WTC11 (cell line): Measurements from ENCODE around the gene VILL. TPM values are rescaled to one million over a fixed set of nuclear protein-coding genes. Genes with fewer than 3 reads are reported as not detected.

ENCODE experiments used
- ATAC-seq: fragments of 200-7000 bp; cut with Tn5 transposase; 2 replicates; pipeline ENCODE4 v1.10.0; 2021; ENCODE audit warnings: mild to moderate bottlenecking, moderate library complexity
- CTCF ChIA-PET: fragments of 300-600 bp; sonication (Branson Sonifier 250); formaldehyde crosslinking; loops from one replicate; lab custom pipeline; 2021; ENCODE audit warnings: antibody characterized with exemption; lab: Charles Lee
- POLR2A ChIA-PET: fragments of 350-600 bp; sonication (Branson Sonifier 250); formaldehyde crosslinking; loops from one replicate; lab custom pipeline; 2021; ENCODE audit warnings: antibody characterized with exemption; lab: Charles Lee
- DNase-seq: peaks from one replicate; pipeline ENCODE4 v3.0.0; 2021; ENCODE audit warnings: low spot score
- H3K27ac Mint-ChIP-seq: 2 replicates; pipeline ENCODE4 v1.8.0; 2021; ENCODE audit warnings: mixed read lengths
- H3K27me3 Mint-ChIP-seq: 2 replicates; pipeline ENCODE4 v1.8.0; 2021; ENCODE audit warnings: low read depth, mild to moderate bottlenecking, moderate library complexity, mixed read lengths
- H3K36me3 Mint-ChIP-seq: 2 replicates; pipeline ENCODE4 v1.8.0; 2021; ENCODE audit warnings: mixed read lengths
- H3K4me1 Mint-ChIP-seq: 2 replicates; pipeline ENCODE4 v1.8.0; 2022; ENCODE audit warnings: mixed read lengths
- H3K4me3 Mint-ChIP-seq: 2 replicates; pipeline ENCODE4 v1.8.0; 2021; ENCODE audit warnings: mild to moderate bottlenecking, moderate library complexity, mixed read lengths
- H3K9me3 Mint-ChIP-seq: 2 replicates; pipeline ENCODE4 v1.8.0; 2021; ENCODE audit warnings: mixed read lengths
- CBFB ChIP-seq: sonication (generic); formaldehyde crosslinking; IDR thresholded peaks from 2 replicates; pipeline ENCODE4 v1.8.1; 2022; ENCODE audit warnings: mild to moderate bottlenecking, low read depth, missing genetic modification reagents
- E2F4 ChIP-seq: sonication (generic); formaldehyde crosslinking; IDR thresholded peaks from 2 replicates; pipeline ENCODE4 v1.8.1; 2022; ENCODE audit warnings: low read depth, mild to moderate bottlenecking, moderate library complexity, missing genetic modification reagents, borderline replicate concordance
- ETV6 ChIP-seq: sonication (generic); formaldehyde crosslinking; IDR thresholded peaks from 2 replicates; pipeline ENCODE4 v1.8.1; 2022; ENCODE audit warnings: mild to moderate bottlenecking, missing genetic modification reagents
- FOXP1 ChIP-seq: sonication (generic); formaldehyde crosslinking; IDR thresholded peaks from 2 replicates; pipeline ENCODE4 v1.8.0; 2022; ENCODE audit warnings: missing genetic modification reagents, mild to moderate bottlenecking, moderate library complexity, borderline replicate concordance
- GTF2I ChIP-seq: fragments of 250-450 bp; sonication (Bioruptor Pico); conservative IDR thresholded peaks from 2 replicates; pipeline ENCODE4 v1.4.0; 2021; ENCODE audit warnings: mild to moderate bottlenecking
- JAZF1 ChIP-seq: fragments of 250-450 bp; sonication (Bioruptor Pico); IDR thresholded peaks from 2 replicates; pipeline ENCODE4 v1.9.0; 2021; ENCODE audit warnings: moderate library complexity, mild to moderate bottlenecking, inconsistent platforms
- MXD4 ChIP-seq: fragments of 250-450 bp; sonication (Bioruptor Pico); IDR thresholded peaks from 2 replicates; pipeline ENCODE4 v1.8.0; 2021; ENCODE audit warnings: mild to moderate bottlenecking, moderate library complexity, borderline replicate concordance
- NFE2L1 ChIP-seq: sonication (generic); formaldehyde crosslinking; IDR thresholded peaks from 2 replicates; pipeline ENCODE4 v1.8.1; 2023; ENCODE audit warnings: missing genetic modification reagents
- PRDM15 ChIP-seq: sonication (generic); formaldehyde crosslinking; IDR thresholded peaks from 2 replicates; pipeline ENCODE4 v1.8.0; 2022; ENCODE audit warnings: missing genetic modification reagents
- PRRX2 ChIP-seq: fragments of 250-450 bp; sonication (Bioruptor Pico); IDR thresholded peaks from 2 replicates; pipeline ENCODE4 v1.8.0; 2021; ENCODE audit warnings: mild to moderate bottlenecking
- SMAD3 ChIP-seq: sonication (generic); formaldehyde crosslinking; IDR thresholded peaks from 2 replicates; pipeline ENCODE4 v1.8.0; 2022; ENCODE audit warnings: missing genetic modification reagents, mild to moderate bottlenecking, borderline replicate concordance
- SP1 ChIP-seq: sonication (generic); formaldehyde crosslinking; conservative IDR thresholded peaks from 2 replicates; pipeline ENCODE4 v1.8.1; 2022; ENCODE audit warnings: missing genetic modification reagents
- TP53 ChIP-seq: sonication (generic); formaldehyde crosslinking; IDR thresholded peaks from 2 replicates; pipeline ENCODE4 v1.8.1; 2023; ENCODE audit warnings: mild to moderate bottlenecking, missing genetic modification reagents
- ZMAT4 ChIP-seq: fragments of 250-450 bp; sonication (Bioruptor Pico); IDR thresholded peaks from 2 replicates; pipeline ENCODE4 v1.9.0; 2021; ENCODE audit warnings: mild to moderate bottlenecking
- ZNF281 ChIP-seq: sonication (generic); formaldehyde crosslinking; IDR thresholded peaks from 2 replicates; pipeline ENCODE4 v1.8.0; 2023; ENCODE audit warnings: mild to moderate bottlenecking, missing genetic modification reagents
- ZNF416 ChIP-seq: fragments of 250-450 bp; sonication (Bioruptor Pico); IDR thresholded peaks from 2 replicates; pipeline ENCODE4 v1.9.0; 2021; ENCODE audit warnings: mild to moderate bottlenecking, inconsistent platforms
- ZNF671 ChIP-seq: fragments of 250-450 bp; sonication (Bioruptor Pico); IDR thresholded peaks from 2 replicates; pipeline ENCODE4 v1.8.0; 2021; ENCODE audit warnings: mild to moderate bottlenecking
- total RNA-seq: library from RNA; stranded (reverse); gene quantifications from 3 replicates; pipeline ENCODE4 v1.2.3, GENCODE V29; 2021
- TF ChIP-seq, protein P1 (sequence below): sonication (generic); formaldehyde crosslinking; IDR thresholded peaks from 2 replicates; pipeline ENCODE4 v1.8.1; 2023; ENCODE audit warnings: mild to moderate bottlenecking, missing genetic modification reagents, moderate library complexity
- TF ChIP-seq, protein P2 (sequence below): sonication (generic); formaldehyde crosslinking; conservative IDR thresholded peaks from 2 replicates; pipeline ENCODE4 v1.8.1; 2023; ENCODE audit warnings: mild to moderate bottlenecking, low read depth, missing genetic modification reagents, moderate library complexity
- TF ChIP-seq, protein P3 (sequence below): sonication (generic); formaldehyde crosslinking; IDR thresholded peaks from 2 replicates; pipeline ENCODE4 v1.8.0; 2023; ENCODE audit warnings: missing genetic modification reagents, mild to moderate bottlenecking, borderline replicate concordance

Gene VILL
- total RNA-seq, 1 experiment from 2014 or later: 4.7 TPM

GRCh38 chr3:37969596-37970100 is 20.9 kb upstream of the VILL start (continued):
- no peak for TF ChIP-seq PRDM15 (CRISPR knock-in tag)
- TF ChIP-seq PRRX2 (CRISPR knock-in tag): no peak
- no peak for TF ChIP-seq ZMAT4
- no peak for TF ChIP-seq SMAD3 (CRISPR knock-in tag)

DNA sequence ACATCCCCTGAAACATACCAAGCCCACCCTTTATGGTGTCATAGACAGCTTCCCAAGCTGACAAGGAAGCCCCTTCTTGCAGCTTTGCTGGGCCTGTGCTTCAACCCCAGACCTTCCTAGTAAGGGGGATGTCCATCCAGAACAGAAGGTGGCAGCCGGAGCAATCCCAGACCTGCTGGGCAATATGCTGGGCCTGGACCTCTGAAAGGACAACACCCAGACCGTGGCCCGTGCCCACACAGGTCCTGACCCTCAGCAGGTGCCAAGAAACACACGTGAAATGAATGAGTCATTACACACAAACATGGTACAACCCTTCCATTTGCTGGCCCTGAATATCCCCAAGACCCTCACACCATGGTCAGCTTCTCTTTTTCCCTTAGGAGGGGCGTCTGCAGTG is 19.8 kb upstream of the VILL start:
- H3K9me3 Mint-ChIP-seq: no peaks in the 10 kb centered on the region
- no peak overlapping the region for H3K4me3 Mint-ChIP-seq
- H3K27me3 Mint-ChIP-seq: peaks cover 2% of the 10 kb centered on the region; the same call in 1 of the 2 replicates
- H3K27ac Mint-ChIP-seq: no peak overlapping the region
- DNase-seq (no peak), ATAC-seq (no peak)
- H3K4me1 Mint-ChIP-seq: peaks cover 27% of the 10 kb centered on the region
- POLR2A ChIA-PET: interaction anchor here (0.6 kb wide), 1 partner anchor 222 kb away, joined by 6 read pairs; no protein-coding TSS in a partner anchor
- H3K36me3 Mint-ChIP-seq: peaks cover 5% of the 10 kb centered on the region
- TF ChIP-seq SP1 (CRISPR knock-in tag): no peak
- TF ChIP-seq, protein P1, sequence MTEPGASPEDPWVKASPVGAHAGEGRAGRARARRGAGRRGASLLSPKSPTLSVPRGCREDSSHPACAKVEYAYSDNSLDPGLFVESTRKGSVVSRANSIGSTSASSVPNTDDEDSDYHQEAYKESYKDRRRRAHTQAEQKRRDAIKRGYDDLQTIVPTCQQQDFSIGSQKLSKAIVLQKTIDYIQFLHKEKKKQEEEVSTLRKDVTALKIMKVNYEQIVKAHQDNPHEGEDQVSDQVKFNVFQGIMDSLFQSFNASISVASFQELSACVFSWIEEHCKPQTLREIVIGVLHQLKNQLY (CRISPR knock-in tag): no peak
- TF ChIP-seq MXD4: no peak
- no peak for TF ChIP-seq ZNF671
- TF ChIP-seq TP53 (CRISPR knock-in tag): no peak
- no peak for TF ChIP-seq ZMAT4
- no peak for TF ChIP-seq CBFB (CRISPR knock-in tag)
- TF ChIP-seq NFE2L1 (CRISPR knock-in tag): no peak
- no peak for TF ChIP-seq ZNF416 (CRISPR knock-in tag)
- TF ChIP-seq ZNF281 (CRISPR knock-in tag): no peak
- no peak for TF ChIP-seq E2F4
- no peak for TF ChIP-seq ETV6 (CRISPR knock-in tag)
- TF ChIP-seq, protein P2, sequence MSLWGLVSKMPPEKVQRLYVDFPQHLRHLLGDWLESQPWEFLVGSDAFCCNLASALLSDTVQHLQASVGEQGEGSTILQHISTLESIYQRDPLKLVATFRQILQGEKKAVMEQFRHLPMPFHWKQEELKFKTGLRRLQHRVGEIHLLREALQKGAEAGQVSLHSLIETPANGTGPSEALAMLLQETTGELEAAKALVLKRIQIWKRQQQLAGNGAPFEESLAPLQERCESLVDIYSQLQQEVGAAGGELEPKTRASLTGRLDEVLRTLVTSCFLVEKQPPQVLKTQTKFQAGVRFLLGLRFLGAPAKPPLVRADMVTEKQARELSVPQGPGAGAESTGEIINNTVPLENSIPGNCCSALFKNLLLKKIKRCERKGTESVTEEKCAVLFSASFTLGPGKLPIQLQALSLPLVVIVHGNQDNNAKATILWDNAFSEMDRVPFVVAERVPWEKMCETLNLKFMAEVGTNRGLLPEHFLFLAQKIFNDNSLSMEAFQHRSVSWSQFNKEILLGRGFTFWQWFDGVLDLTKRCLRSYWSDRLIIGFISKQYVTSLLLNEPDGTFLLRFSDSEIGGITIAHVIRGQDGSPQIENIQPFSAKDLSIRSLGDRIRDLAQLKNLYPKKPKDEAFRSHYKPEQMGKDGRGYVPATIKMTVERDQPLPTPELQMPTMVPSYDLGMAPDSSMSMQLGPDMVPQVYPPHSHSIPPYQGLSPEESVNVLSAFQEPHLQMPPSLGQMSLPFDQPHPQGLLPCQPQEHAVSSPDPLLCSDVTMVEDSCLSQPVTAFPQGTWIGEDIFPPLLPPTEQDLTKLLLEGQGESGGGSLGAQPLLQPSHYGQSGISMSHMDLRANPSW: no peak
- TF ChIP-seq FOXP1 (CRISPR knock-in tag): no peak
- TF ChIP-seq, protein P3, sequence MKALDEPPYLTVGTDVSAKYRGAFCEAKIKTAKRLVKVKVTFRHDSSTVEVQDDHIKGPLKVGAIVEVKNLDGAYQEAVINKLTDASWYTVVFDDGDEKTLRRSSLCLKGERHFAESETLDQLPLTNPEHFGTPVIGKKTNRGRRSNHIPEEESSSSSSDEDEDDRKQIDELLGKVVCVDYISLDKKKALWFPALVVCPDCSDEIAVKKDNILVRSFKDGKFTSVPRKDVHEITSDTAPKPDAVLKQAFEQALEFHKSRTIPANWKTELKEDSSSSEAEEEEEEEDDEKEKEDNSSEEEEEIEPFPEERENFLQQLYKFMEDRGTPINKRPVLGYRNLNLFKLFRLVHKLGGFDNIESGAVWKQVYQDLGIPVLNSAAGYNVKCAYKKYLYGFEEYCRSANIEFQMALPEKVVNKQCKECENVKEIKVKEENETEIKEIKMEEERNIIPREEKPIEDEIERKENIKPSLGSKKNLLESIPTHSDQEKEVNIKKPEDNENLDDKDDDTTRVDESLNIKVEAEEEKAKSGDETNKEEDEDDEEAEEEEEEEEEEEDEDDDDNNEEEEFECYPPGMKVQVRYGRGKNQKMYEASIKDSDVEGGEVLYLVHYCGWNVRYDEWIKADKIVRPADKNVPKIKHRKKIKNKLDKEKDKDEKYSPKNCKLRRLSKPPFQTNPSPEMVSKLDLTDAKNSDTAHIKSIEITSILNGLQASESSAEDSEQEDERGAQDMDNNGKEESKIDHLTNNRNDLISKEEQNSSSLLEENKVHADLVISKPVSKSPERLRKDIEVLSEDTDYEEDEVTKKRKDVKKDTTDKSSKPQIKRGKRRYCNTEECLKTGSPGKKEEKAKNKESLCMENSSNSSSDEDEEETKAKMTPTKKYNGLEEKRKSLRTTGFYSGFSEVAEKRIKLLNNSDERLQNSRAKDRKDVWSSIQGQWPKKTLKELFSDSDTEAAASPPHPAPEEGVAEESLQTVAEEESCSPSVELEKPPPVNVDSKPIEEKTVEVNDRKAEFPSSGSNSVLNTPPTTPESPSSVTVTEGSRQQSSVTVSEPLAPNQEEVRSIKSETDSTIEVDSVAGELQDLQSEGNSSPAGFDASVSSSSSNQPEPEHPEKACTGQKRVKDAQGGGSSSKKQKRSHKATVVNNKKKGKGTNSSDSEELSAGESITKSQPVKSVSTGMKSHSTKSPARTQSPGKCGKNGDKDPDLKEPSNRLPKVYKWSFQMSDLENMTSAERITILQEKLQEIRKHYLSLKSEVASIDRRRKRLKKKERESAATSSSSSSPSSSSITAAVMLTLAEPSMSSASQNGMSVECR (CRISPR knock-in tag): no peak
- TF ChIP-seq GTF2I (CRISPR knock-in tag): no peak
- TF ChIP-seq JAZF1 (CRISPR knock-in tag): no peak
- CTCF ChIA-PET: no interaction called here
